CD4-positive, alpha-beta T cell treated with Interleukin-1 beta for 1 hour (primary cell): ENCODE measurements around the gene ADGRG2.

Experiments used
- DNase-seq, 2 donors: peaks; one replicate each; pipeline ENCODE4 v3.0.0-alpha.2; 2020 to 2022

Gene ADGRG2

DNA sequence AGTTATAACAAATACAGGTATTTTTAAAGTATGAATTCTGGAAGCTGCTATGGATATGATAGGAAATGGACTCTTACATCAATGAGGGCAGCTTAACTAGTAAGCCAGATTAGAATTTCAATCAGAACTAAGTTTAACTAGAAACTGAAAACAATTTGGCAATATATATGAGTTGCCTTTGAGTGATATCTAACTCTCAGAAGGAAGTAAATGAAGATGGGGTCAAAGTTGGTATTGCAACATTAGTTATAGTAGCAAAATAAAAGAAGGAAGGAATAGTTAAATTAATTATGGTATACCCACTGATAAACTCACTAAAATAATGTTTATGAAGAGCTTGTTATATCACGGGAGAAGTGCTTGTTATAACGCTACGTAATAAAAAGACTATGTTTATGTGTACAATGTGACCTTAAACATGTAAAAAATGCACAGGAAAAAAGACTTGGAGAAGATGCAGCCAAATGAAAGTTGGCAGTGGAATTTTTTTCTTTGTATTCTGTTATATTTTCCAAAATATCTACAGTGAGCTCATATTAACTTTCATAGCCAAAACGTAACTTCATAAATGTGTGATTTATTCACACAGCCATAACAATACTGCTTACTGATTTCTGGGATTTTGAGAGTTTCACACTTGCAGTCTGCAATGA lies 172.9 kb downstream of the ADGRG2 start:
- no peak for DNase-seq

DNA sequence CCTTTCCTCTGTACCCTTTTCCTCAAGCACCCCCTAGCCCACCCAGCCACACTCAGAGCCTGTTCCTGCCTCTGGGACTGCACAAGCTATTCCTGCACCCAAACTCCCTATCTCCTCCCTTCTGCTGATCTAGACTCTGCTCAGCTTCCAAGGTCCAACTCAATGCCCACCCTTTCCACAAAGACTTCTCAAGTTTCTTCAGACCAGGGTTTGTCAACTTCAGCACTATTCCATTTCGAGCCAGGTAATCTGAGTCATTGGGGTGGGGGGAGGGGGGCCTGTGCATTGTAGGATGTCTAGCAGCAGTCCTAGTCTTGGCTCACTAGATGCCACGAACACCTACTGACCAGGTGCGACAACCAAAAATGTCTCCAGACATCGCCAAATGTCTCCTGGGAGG lies 175.7 kb downstream of the ADGRG2 start:
- no peak for DNase-seq

DNA sequence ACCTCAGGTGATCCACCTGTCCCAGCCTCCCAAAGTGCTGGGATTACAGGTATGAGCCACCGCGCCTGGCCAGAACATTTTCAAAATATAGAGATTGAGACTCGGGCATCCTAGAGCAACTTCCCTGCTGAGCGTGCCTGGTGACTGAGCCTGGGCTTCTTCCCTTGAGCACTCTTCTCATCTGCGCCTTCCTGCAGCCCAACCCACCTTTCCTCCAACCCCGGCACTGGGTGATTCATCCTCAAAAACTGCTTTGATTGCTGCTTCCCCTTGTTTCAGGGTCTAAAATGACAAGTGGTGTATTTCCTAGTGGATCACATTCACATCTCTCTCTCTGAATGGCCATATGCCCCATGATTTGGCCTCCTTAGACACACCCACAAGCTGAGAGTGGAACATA lies 176.1 kb downstream of the ADGRG2 start:
- no peak for DNase-seq

DNA sequence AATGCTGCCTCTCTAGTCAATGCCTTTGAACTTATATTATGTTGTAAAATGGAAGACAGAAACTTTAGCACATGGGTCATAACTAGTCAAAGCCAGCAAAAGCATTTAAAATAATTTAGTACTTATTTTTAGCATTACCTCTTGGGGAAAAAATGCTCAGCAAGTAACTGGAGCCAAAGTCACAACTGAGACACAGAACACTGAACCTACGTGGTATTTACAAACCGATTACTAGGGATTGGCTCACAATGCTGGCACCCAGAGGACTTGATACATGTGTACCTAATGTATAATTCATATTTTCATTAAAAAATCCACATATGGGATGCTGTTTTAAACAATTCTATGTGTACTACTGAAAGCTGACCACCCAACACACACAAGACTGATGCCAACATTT lies 176.8 kb downstream of the ADGRG2 start:
- no peak for DNase-seq

DNA sequence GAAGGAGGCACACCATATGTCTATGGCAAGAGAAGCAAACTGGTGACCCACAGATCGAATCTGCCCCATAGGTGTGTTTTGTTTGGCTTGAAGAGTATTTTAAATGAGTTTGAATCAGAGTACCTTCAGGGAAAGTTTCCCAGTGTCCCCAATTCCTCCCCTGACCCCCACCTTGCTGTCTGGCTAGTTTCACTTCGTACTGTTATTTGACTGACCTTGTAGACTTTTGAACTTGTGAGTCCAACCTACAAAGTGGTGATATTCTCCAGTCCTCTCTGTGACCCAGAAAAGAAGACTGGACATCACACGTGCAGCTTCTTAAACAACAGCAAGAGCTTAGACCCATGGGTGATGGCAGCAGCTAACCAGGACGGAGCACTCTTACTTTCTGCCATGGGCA lies 177.8 kb downstream of the ADGRG2 start:
- no peak for DNase-seq

DNA sequence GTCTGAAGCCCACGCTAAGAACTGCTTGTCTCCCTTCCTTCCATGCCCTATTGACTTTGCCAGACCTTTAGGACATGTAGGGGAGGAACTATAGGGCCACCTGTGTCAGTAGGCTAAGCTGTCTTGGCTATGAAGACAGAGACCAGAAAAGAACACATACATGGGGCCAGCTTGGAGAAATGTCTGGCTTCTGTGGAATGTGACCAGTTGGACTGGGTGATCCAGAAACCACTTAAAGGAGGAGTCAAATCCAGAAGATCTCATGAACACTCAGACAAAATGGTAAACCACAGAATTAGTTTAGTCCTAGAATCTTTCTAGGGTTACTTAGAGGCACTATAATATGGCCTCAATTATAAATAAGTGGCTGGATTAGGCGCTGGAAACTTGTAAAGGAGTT lies 180.4 kb downstream of the ADGRG2 start:
- DNase-seq: no peak
